Measurements from ENCODE around the gene RCCD1.

Gene RCCD1

DNA sequence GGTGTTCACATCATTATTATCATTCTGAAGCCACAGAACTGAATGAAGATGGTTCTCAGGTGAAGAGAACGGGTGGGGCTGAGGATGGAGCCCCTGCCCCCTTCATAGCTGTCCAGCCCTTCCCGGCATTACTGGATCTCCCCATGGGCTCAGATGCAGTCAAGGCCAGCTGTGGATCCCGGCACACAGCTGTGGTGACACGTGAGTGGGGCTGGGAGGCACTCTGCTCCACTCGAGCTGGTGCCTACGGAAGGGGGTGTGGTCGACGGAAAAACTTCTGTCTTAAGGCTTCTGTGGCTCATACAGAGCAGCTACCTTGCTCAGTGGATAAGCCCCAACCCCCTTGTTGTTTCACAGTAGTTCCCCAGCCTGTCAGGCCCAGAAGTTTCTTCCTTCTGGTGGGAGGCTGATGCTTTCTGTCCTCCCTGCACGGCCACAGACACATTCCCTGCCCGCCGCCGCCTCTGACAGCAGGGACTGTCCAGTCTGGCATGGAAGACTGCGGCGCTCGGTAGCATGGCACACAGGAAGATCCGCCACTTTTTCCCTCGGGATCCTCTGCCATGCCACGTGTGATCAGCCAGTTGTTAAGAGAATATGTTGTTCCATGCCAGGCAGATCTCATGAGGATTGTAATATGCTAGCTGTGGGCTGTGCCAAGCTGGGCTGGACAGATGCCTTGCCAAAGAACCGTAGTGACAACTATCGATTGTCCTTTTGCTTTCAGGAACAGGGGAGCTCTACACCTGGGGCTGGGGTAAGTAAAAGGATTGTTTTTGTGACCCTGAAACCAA, 5.8 kb downstream of the RCCD1 start:
- peak in 10 of 58 donors; percentile 16 to 47 (median 40) for DNase-seq

DNA sequence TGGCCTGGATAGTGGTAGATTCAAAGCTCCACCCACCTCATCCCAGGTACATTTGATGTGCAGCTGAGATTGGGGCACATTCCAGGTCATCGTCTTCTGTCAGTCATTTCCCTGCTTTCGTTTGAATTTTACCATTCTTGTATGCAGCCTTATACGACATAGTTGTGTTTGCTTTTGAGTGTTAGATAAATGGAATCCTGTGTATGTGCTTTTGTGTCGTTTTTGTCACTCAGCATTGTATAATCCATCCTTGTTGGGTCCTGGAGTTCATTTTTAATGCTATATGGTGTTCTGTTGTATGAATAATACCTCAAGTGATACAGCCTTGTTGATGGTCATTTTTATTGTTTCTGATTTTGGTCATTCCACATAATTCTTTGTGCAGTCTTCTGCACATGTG, 7.3 kb downstream of the RCCD1 start:
- DNase-seq, result no peak

DNA sequence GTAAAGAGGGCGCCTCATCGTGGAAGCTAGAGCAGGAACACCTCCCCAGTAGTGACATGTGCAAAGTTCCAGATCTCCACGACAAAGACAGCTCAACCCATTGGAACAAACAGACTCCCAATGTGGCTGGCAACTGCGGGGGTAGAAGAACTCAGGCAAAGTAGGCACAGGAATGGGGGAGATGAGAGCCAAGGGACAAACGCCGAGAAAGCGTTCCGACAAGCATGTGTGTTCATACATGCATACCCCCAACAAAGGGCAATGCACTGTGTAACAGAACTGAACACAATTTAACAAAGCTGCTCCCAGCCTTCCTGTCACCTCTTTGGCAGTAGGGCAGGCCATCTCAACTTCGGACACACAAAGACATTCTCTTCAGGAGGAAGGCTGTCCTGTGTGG, 11.6 kb downstream of the RCCD1 start:
- DNase-seq, result no peak

DNA sequence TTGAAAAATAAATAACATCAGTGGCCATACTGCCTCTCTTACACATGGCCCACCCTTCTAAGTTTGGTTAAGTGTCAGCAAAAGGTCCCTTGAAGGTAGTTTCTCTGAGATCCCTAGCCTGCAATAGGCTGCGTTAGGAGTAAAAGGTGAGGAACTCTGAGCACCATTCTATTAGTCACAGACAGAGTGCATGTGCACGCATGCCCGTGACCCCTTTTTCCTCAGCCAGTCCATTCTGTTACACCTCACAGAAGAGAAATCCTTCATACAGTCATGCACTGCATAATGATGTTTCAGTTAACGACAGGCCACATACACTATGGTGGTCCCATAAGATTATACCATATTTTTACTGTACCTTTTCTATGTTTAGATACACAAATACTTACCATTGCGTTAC, 12.5 kb downstream of the RCCD1 start:
- DNase-seq, result no peak

DNA sequence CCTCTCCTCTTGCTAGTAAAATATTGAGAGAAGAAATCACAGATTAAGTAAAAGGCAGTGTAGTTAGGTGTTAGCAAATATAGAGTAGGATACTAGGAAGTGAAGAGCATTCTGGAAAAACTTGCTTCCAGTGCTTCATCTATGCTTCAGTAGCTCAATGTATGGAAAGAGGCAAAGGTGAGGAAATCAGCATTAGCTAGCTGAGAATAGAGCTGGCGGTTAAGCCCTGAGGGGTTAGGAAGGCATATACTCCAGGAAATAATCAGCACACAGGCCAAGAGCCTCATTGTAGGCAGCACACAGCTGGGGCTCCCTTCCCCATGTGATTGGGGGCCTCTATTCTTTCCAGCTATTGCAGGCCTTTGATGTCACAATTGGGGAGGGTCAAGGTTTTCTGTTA, 13.8 kb downstream of the RCCD1 start:
- no peak for DNase-seq

- DNase-seq, result no peak
These were observed 15.6 kb downstream of the RCCD1 start for GRCh38 chr15:90970274-90970673.

DNA sequence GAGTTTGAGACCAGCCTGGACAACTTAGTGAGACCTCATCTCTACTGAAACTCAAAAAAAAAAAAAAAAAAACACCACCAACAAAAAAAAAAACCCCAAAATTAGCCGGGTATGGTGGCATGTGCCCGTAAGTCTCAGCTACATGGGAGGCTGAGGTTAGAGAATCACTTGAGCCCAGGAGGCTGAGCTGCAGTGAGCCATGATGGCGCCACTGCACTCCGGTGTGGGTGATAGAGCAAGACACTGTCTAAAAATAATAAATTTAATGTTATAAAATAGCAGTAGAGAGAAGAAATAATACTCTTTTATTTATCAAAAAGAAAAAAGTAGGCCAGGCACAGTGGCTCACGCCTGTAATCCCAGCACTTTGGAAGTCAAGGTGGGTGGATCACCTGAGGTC, 17.4 kb downstream of the RCCD1 start:
- no peak for DNase-seq

DNA sequence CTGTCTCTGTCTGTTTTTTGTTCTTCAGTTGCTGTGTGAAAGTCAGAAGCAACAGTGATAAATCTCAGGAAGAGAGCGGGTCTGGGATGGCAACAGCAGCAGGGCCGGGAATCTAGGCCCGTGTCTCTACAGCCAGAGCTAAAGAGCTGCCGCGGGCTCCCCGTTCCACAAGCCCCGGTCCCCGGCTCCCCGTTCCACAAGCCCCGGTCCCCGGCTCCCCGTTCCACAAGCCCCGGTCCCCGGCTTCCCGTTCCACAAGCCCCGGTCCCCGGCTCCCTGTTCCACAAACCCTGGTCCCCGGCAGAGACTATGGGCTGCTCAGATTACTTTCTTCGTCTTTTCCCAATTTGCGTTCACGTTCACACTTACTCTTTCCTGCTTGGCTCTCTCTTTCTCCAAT, 19.5 kb downstream of the RCCD1 start:
- no peak for DNase-seq

- no peak for DNase-seq
These were observed 24.9 kb downstream of the RCCD1 start for GRCh38 chr15:90979582-90979981.

DNA sequence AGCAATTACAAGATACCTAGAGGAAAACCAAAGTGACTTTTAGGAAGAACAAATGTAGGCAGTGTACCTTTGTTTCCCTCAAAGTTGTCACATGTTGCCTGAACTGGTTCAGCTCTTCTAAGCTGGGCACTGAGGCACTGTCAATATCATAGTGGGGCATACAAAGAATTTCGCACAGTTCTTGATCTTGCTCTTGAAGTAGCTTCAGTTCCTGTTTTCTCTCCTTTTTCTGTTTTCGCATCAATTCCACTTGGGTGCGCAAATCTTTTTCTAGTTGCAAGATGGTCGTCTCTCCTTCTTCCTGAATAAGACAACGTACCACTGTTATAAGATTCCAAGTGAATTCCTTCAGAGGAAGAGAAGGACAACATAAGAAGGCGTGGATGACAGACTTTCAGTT, 27.0 kb downstream of the RCCD1 start:
- no peak for DNase-seq

GRCh38 chr15:90982135-90982534, 27.5 kb downstream of the RCCD1 start:
- no peak for DNase-seq

DNA sequence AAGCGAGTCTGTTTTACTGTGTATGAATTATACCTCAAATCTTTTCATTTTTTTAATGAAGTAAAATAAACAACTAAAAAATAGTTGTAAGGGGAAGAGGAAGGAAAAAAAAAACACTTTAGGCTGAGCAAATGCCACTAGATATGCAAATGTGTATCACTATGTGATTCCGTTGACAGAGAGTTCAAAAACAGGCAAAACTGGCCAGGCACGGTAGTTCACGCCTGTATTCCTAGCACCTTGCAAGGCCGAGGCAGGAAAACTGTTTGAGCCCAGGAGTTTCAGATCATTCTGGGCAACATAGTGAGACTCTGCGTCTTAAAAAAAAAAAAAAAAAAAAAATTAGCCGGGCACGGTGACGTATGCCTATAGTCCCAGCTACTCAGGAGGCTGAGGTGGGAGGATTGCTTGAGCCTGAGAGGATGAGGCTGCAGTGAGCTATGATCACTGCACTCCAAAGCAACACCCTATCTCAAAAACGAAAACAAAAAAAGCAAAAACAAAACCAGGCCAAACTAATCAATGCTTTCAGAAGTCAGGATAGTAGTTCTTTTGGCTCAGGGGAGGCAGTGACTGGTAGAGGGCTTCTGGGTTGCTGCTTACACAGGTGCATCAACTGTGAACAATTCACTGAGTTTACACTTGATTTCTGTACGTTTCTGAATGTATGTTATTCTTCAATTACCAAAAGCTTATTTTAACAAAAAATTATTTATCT, 32.3 kb downstream of the RCCD1 start:
- no peak for DNase-seq

DNA sequence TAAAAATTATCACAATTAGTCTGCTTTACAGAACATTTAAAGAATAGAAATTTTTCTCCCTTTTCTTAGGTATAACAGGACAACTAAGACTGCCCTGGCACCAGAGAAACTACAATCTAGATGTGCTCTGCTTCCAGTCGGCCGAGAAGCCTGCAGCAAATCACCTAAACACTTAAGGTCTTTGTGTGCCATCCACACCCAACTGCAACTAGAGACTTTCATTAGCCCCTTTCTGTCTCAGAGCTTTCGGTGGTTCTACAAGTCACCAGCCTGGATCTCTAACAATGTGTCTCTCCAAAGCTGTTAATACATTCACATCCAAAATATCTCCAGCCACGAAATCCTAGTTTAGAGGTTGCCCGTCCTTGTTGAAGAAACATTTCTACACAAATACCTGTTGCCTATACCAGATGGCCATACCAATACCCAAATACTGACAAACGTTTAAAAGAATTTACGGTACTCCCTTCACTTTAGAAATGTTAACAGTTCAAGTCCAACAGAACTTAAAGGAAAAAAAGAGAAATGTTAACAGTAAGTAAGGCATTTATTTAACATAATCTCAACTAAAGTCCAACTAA, 33.0 kb downstream of the RCCD1 start:
- no peak for DNase-seq

GRCh38 chr15:90988296-90988695, 33.6 kb downstream of the RCCD1 start:
- DNase-seq, result no peak

DNA sequence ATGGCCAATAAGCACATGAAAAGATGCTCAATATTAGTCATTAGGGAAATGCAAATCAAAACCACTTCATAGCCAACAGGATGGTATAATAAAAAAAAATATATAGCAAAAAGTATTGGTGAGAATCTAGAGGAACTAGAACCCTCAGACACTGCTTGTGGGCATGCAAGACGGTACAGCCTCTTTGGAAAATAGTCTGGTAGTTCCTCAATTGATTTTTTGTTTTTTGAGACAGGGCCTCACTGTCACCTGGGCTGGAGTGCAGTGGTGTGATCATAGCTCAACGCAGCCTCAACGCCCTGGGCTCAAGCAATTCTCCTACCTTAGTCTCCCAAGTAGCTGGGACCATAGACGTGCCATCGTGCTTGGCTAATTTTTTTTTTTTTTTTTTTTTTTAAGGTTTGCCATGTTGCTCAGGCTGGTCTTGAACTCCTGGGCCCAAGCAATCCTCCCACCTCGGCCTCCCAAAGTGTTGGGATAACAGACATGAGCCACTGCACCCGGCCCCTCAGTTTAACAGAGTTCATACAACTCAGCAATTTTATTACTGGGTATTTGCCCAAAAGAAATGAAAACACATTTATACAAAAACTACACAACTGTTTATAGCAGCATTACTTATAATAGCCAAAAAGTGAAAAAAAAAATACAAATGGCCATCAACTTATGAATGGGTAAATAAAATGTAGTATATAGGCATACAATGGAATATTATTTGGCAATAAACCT, 34.5 kb downstream of the RCCD1 start:
- DNase-seq, result no peak

- DNase-seq, result no peak
These were observed 35.8 kb downstream of the RCCD1 start for GRCh38 chr15:90990446-90990845.

GRCh38 chr15:90991587-90992285, 37.1 kb downstream of the RCCD1 start:
- no peak for DNase-seq

GRCh38 chr15:90994059-90994416, 39.4 kb downstream of the RCCD1 start:
- DNase-seq, result peak in 2 of 58 donors; percentile 12 to 34

GRCh38 chr15:90994417-90995311, 40.0 kb downstream of the RCCD1 start, which contains the start of gene PRC1:
Gene PRC1 (minus strand): TSS chr15:90994535. CDS start chr15:90994417, 118 bp downstream.
- peak; percentile 64 to 98 (median 94) for DNase-seq

- DNase-seq, result no peak
These were observed 44.1 kb downstream of the RCCD1 start for GRCh38 chr15:90998737-90999136.
